NB4 (cell line): ENCODE data around the gene CRTC2.
"Not testable (repeated sequence)": the region's sequence is repeated elsewhere in the genome, so short reads cannot be mapped to it uniquely, and the experiment has no call there.

ENCODE experiments used
- DNase-seq: peaks from one replicate; pipeline ENCODE4 v3.0.0; 2010; ENCODE audit warnings: low read depth
- H3K4me3 ChIP-seq: one replicate; pipeline ENCODE4 v1.5.1; 2011; ENCODE audit warnings: mild to moderate bottlenecking, low read depth, low read length, moderate library complexity
- CTCF ChIP-seq: IDR thresholded peaks from one replicate; pipeline ENCODE4 v1.5.1; 2012; ENCODE audit warnings: low read depth, low read length
- MAX ChIP-seq: IDR thresholded peaks from 2 replicates; pipeline ENCODE4 v1.6.1; 2011; ENCODE audit warnings: low read depth, low read length
- MYC ChIP-seq: IDR thresholded peaks from 2 replicates; pipeline ENCODE4 v1.6.1; 2011; ENCODE audit warnings: low read depth, low read length
- POLR2A ChIP-seq: IDR thresholded peaks from 2 replicates; pipeline ENCODE4 v1.6.1; 2011; ENCODE audit warnings: mild to moderate bottlenecking; ENCODE audit not compliant: insufficient read length; ENCODE audit errors: extremely low read depth

CRTC2 gene

GRCh38 chr1:153958111-153958960, at the start of gene CRTC2:
TSS of gene CRTC2 (minus strand) at chr1:153958612. CDS start at chr1:153958497, 115 bp downstream.
- TF ChIP-seq POLR2A, result peak; percentile 44
- TF ChIP-seq CTCF, result no peak
- peak; percentile 34; the same call in 1 of the 2 replicates for TF ChIP-seq MYC
- H3K4me3 ChIP-seq, result peak within 1 kb of the TSS; percentile 92
- peak; percentile 98 for DNase-seq

GRCh38 chr1:154006136-154006535, 47.7 kb upstream of the CRTC2 start:
- no peak for DNase-seq
- TF ChIP-seq POLR2A, result no peak
- TF ChIP-seq CTCF, result no peak
- no peak for TF ChIP-seq MAX
- TF ChIP-seq MYC, result no peak
- no peak overlapping the region for H3K4me3 ChIP-seq

GRCh38 chr1:154000420-154000819, 42.0 kb upstream of the CRTC2 start:
- no peak for TF ChIP-seq MYC
- TF ChIP-seq CTCF, result no peak
- no peak for TF ChIP-seq MAX
- TF ChIP-seq POLR2A, result no peak
- DNase-seq, result no peak
- no peak overlapping the region for H3K4me3 ChIP-seq

GRCh38 chr1:153996882-153997281, 38.5 kb upstream of the CRTC2 start:
- H3K4me3 ChIP-seq, DNase-seq: not testable (repeated sequence)

GRCh38 chr1:153995640-153996039, 37.2 kb upstream of the CRTC2 start:
- DNase-seq, result no peak
- TF ChIP-seq CTCF (no peak), MAX (no peak), POLR2A (no peak), MYC (no peak)
- no peak overlapping the region for H3K4me3 ChIP-seq

GRCh38 chr1:153995202-153995601, 36.8 kb upstream of the CRTC2 start:
- no peak overlapping the region for H3K4me3 ChIP-seq
- TF ChIP-seq POLR2A (no peak), MAX (no peak), MYC (no peak), CTCF (no peak)
- no peak for DNase-seq
